CD1c-positive myeloid dendritic cell (primary cell): ENCODE data around the gene F7.

Source experiments
- DNase-seq: peaks from one replicate; pipeline ENCODE4 v3.0.0-alpha.2; 2016; ENCODE audit errors: extremely low spot score

F7 gene

GRCh38 chr13:113138792-113139551 lies 33.4 kb downstream of the F7 start:
- peak; percentile 3 for DNase-seq

GRCh38 chr13:113139577-113139976 lies 34.0 kb downstream of the F7 start:
- no peak for DNase-seq

- no peak for DNase-seq
These were observed 35.3 kb downstream of the F7 start for GRCh38 chr13:113140677-113141600.

GRCh38 chr13:113141601-113141970 lies 36.0 kb downstream of the F7 start:
- DNase-seq = no peak

GRCh38 chr13:113142876-113143275 lies 37.3 kb downstream of the F7 start:
- DNase-seq = no peak

GRCh38 chr13:113143466-113144254 lies 38.1 kb downstream of the F7 start:
- DNase-seq = no peak

- no peak for DNase-seq
These were observed 38.7 kb downstream of the F7 start for GRCh38 chr13:113144255-113144629.

GRCh38 chr13:113145496-113145895 lies 39.9 kb downstream of the F7 start:
- no peak for DNase-seq

- DNase-seq = no peak
These were observed 40.5 kb downstream of the F7 start for GRCh38 chr13:113145911-113146598.

- no peak for DNase-seq
These were observed 41.2 kb downstream of the F7 start for GRCh38 chr13:113146750-113147149.

- no peak for DNase-seq
These were observed 41.6 kb downstream of the F7 start for GRCh38 chr13:113147206-113147605.

- DNase-seq = no peak
These were observed 42.8 kb downstream of the F7 start for GRCh38 chr13:113148407-113148806.

GRCh38 chr13:113148940-113149503 lies 43.4 kb downstream of the F7 start:
- no peak for DNase-seq

- DNase-seq = no peak
These were observed 44.3 kb downstream of the F7 start for GRCh38 chr13:113149711-113150549.

- DNase-seq = no peak
These were observed 45.2 kb downstream of the F7 start for GRCh38 chr13:113150550-113151365.

GRCh38 chr13:113151745-113152690 lies 46.4 kb downstream of the F7 start:
- DNase-seq = peak; percentile 11

GRCh38 chr13:113152691-113152983 lies 47.0 kb downstream of the F7 start:
- no peak for DNase-seq

- DNase-seq = peak; percentile 35
These were observed 47.6 kb downstream of the F7 start for GRCh38 chr13:113152984-113153809.
